ENCODE results near the gene NSUN4. TPM values are rescaled to one million over a fixed set of nuclear protein-coding genes. Genes with fewer than 3 reads are reported as not detected.

NSUN4 gene
- total and polyA plus RNA-seq, 10 of the 15 experiments (the other 5 are each of a cell fraction or from before 2014, with no cell fraction given) = 22.1 to 80.2 (median 29.6) TPM

- H3K79me2 ChIP-seq (ENCODE audit: control insufficient read depth, insufficient read depth, low read length) = no peaks in the 10 kb centered on the region
- H3K9me3 ChIP-seq (replicated peaks; ENCODE audit: control insufficient read depth, insufficient read depth, low read length) = no peaks in the 10 kb centered on the region; the same call in 2 of the 3 replicates
- H3K4me3 ChIP-seq = no peak overlapping the region
- H2AFZ ChIP-seq (ENCODE audit: control insufficient read depth, low read depth, low read length) = no peak overlapping the region
- ChIA-PET RAD21 (ENCODE audit: unreplicated experiment) (no interaction called here), POLR2A (no interaction called here), SMC1A (ENCODE audit: uncharacterized antibody, unreplicated experiment) (no interaction called here), CTCF (no interaction called here)
- H3K27me3 ChIP-seq (replicated peaks in 1 of 2; ENCODE audit: control insufficient read depth in 2 of 2, insufficient read depth in 2 of 2, low read length in 1 of 2) = no peaks in the 10 kb centered on the region
- H3K4me1 ChIP-seq (ENCODE audit: control insufficient read depth, insufficient read depth, low read length) = no peaks in the 10 kb centered on the region
- H3K36me3 ChIP-seq (ENCODE audit: control insufficient read depth in 2 of 2, insufficient read depth in 2 of 2, low read length in 1 of 2) = no peaks in the 10 kb centered on the region
- no peak overlapping the region for H3K27ac ChIP-seq (ENCODE audit: control insufficient read depth, insufficient read depth)
- FAIRE-seq (no peak), ATAC-seq (no peak), DNase-seq (ENCODE audit: low read depth, low spot score) (no peak)
- BruUV-seq (replicated peaks) = no TSS peak
- intact Hi-C loops (cut with micrococcal nuclease; ENCODE audit: unreplicated experiment) = loop anchor here (1.0 kb wide), 1 partner anchor 123 kb away; no protein-coding TSS in a partner anchor
- no peak overlapping the region for H3K9ac ChIP-seq (ENCODE audit: control insufficient read depth, insufficient read depth, low read length)
- 78% methylated on average over 17 of the region's 17 CpGs for WGBS (ENCODE audit: insufficient coverage, insufficient replicate concordance, low lambda C conversion rate, missing lambda C conversion rate)
- in situ Hi-C loops (cut with MboI) = no loop called here
- no peak overlapping the region for H3K4me2 ChIP-seq (ENCODE audit: control insufficient read depth, insufficient read depth)
- H4K20me1 ChIP-seq (ENCODE audit: control insufficient read depth, insufficient read depth) = no peaks in the 10 kb centered on the region
- TF ChIP-seq MEF2B (IDR thresholded peaks at IDR 0.05; ENCODE audit: partially characterized antibody, poor library complexity, severe bottlenecking) (no peak), FOS (IDR thresholded peaks at IDR 0.05; ENCODE audit: borderline replicate concordance, extremely low read depth, insufficient read length) (no peak), IRF4 (IDR thresholded peaks at IDR 0.05; ENCODE audit: low read depth, low read length) (no peak), SIN3A (IDR thresholded peaks at IDR 0.05; ENCODE audit: low read depth, low read length) (no peak), CBX3 (IDR thresholded peaks at IDR 0.05; ENCODE audit: borderline replicate concordance, low read depth) (no peak), E2F4 (IDR thresholded peaks at IDR 0.05; ENCODE audit: low read depth, low read length) (no peak), PAX8 (IDR thresholded peaks at IDR 0.05) (no peak), ATF7 (IDR thresholded peaks at IDR 0.05; ENCODE audit: low read depth) (no peak), USF1 (IDR thresholded peaks at IDR 0.05; ENCODE audit: borderline replicate concordance, extremely low read length, insufficient read depth, low read depth, low read length) (no peak), ZNF592 (IDR thresholded peaks at IDR 0.05) (no peak), FOXM1 (IDR thresholded peaks at IDR 0.05; ENCODE audit: low read depth, low read length) (no peak), ESRRA (IDR thresholded peaks at IDR 0.05; ENCODE audit: low read length) (no peak), CHD2 (IDR thresholded peaks at IDR 0.05; ENCODE audit: borderline replicate concordance, low read depth, low read length) (no peak), NFYA (IDR thresholded peaks at IDR 0.05; ENCODE audit: borderline replicate concordance, low read depth, low read length) (no peak), EZH2 (IDR thresholded peaks at IDR 0.05; ENCODE audit: borderline replicate concordance, control insufficient read depth, low read depth, low read length) (no peak), USF2 (IDR thresholded peaks at IDR 0.05; ENCODE audit: borderline replicate concordance, low read depth, low read length) (no peak)
Measured at GRCh38 chr1:46405724-46406123, 65.1 kb downstream of the NSUN4 start.

Data from GM12878 (cell line).